Central memory CD4-positive, alpha-beta T cell (primary cell): ENCODE measurements around the gene RGS12.

Experiments
- DNase-seq: peaks from one replicate; pipeline ENCODE4 v3.0.0; 2022

Gene RGS12

DNA sequence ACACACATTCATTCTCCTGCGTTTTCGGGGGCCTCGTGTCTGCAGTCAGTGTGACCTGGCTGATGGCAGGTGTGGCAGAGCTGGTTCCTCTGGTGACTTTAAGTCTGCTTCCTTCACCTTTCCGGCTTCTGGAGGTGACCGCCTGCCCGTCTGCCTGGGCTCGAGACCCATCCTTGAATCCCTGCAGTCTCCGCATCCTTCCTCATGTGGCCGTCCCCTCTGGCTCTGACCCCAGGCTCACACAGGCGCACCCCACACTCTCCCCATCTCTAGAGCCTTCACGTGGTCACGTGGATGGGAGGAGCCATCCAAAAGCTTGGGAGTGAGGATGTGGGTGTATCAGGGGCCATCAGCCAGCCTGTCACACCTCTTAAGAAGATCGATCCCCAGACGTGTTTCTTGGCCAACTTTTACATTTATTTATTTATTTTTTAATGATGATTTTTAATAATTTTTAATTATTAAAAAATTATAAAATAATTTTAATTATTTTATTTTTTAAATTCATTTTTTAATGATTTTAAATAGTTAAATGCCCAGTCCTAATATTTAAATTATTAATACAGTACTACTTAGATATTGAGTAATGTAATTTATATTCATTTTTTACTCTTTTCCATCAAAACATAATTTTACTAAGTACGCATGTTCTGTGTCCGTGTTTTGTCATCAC lies 20.9 kb downstream of the RGS12 start:
- DNase-seq, result no peak

DNA sequence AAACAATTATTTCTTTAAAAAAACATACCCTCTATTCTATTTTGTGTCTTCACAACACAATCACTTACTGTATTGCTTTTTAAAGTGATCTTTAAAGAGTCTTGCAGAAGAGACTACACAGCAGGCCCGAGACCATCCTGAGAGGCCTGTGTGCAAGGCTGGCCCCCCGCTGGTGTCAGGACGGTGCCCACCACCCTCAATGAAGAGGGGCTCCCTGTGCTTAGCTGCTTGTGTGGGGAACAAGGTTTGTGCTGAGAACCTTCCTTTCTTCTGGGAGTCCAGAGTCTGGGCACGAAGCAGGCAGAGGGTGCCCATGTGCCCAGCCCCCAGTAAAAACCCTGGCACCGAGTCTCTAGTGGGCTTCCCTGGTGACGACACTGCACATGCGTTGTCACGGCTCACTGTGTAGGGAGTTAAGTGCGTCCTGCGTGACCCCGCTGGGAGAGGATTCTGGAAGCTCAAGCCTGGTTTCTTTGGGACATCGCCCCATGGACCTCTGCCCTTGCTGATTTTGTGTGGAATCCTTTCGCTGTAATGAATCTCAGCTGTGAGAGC lies 22.0 kb downstream of the RGS12 start:
- no peak for DNase-seq

DNA sequence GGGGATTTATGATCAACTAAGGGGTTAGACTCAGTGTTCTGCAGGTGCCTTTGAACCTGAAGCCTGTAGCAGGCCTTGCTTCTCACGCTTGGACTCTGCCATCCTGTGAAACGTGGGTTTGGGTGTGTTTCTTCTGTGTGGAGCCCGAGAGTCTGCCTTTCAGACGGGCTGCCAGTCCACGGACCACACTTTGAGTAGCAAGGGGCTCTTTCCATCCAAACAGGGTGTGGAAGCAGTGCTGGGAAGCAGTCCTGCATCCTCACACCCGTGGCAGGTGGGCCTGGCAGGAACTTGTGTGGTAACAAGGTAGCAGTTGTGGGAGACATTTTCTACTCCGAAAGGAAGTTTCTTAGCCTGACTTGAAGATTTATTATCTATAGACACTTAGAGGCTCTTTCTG lies 22.7 kb downstream of the RGS12 start:
- DNase-seq, result no peak

DNA sequence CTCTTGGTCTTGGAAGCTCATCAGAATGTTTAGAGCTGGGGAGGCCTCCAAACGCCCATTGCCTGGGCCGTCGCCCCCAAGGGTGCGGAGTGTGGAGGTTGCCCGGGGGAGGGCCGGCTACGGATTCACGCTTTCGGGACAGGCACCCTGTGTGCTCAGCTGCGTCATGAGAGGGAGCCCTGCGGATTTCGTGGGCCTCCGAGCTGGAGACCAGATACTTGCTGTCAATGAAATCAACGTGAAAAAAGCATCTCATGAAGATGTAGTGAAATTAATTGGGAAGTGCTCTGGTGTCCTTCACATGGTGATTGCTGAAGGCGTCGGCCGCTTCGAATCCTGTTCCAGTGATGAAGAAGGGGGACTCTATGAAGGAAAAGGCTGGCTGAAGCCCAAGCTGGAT lies 23.3 kb downstream of the RGS12 start:
- DNase-seq, result no peak

DNA sequence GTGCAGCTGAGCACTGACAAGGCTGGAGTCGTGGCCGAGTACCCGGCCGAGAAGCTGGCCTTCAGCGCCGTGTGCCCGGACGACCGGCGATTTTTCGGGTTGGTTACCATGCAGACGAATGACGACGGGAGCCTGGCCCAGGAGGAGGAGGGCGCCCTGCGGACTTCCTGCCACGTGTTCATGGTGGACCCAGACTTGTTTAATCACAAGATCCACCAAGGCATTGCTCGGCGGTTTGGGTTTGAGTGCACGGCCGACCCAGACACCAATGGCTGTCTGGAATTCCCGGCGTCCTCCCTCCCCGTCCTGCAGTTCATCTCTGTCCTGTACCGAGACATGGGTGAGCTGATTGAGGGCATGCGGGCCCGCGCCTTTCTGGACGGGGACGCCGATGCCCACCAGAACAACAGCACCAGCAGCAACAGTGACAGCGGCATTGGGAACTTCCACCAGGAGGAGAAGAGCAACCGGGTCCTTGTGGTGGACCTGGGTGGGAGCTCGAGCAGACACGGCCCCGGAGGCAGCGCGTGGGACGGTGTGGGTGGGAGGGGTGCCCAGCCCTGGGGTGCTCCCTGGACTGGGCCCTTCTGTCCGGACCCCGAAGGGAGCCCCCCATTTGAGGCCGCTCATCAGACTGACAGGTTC lies 24.3 kb downstream of the RGS12 start:
- DNase-seq, result no peak

DNA sequence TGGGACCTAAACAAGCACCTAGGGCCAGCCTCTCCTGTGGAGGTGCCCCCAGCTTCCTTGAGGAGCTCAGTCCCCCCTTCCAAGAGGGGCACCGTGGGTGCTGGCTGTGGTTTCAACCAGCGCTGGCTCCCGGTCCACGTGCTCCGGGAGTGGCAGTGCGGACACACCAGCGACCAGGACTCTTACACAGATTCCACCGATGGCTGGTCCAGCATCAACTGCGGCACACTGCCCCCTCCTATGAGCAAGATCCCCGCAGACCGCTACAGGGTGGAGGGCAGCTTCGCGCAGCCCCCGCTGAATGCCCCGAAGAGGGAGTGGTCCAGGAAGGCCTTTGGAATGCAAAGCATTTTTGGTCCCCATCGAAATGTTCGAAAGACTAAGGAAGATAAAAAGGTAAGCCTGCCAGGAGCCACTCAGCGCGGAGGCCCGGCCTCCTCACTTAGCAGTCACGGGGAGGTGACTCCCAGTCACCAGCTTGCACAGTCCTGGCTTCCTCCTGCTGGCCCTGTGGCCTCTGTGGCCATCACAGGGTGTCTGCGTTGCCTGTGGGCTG lies 24.9 kb downstream of the RGS12 start:
- DNase-seq, result no peak

DNA sequence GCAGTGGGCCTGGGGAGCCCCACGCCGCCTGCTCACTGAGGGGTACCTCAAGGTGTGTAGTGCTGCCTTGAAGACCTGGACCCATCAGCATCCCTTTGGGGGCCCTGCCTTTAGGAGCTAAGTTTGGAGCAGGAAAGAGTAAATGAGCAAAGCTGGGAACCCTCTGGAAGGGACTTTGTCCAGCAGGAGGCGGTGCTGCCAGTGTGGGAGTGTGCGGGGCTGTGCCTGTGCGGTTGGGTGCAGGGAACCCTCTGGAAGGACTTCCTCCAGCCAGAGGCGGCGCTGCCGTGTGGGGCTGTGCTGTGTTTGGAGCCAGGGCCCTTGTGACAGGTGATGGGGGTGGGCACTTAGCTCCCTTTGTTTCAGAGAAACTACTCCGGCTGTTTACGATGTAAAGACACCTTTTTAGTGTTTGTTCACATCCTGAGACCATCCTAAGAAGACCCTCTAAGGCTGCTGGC lies 25.8 kb downstream of the RGS12 start:
- DNase-seq, result no peak

DNA sequence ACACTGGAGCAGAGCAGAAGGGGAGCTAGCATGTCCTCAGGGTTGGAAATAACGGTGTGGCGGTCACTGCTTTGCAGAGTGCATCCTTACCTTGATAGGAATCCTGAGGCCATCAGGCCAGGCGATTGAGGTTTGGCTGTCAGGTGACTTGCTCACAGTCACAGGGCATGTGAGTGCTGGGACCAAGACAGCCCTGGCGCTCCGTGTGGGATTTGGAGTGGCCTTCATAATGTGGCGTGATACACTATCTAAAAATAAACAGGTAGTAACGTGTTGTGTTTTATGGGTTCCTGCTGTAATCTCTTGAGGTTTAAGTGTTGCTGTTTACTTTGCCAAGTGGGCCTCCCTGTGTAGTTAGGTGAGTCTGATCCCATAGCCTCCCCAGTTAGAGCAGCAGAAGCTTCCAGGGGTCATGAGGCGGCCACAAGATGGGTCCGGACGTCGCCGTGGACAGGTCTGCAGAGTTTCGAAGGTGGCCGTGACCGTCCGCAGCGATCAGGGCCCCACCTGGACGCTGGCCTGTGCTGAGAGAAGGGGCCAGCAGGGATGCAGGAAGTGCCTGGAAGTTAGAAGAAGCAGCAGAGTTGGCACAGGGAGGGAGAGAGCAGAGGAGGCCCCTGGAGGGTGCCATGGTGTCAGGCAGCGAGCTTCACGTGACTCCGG lies 27.7 kb downstream of the RGS12 start:
- DNase-seq, result no peak

DNA sequence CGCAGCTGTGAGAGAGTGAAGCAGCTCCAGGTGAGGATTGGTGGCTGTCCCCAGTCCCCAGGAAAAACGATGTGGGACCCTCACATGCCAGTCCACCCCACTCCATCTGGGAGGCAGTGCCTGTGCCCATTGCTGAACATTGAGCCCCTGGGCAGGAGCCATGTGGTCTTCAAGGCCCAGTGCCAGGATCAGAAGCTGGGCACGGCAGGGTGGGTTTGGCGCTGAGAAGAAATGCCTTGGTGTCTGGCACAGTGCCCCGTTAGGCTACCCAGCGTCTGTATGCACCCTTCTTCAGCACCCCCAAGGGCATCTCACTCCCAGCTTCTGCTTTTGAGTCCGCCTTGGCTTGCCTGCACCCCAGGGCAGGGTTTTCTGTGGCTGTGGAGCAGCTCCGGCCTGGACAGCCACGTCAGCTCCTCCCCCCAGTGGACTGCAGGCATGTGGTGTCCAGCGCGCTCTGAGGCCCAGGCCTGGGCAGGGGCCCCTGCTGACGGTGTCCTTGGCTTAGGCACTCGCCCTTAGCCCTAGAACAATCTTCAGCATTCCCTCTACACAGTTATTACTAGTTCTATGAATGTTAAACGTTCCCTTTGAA lies 28.6 kb downstream of the RGS12 start:
- no peak for DNase-seq

DNA sequence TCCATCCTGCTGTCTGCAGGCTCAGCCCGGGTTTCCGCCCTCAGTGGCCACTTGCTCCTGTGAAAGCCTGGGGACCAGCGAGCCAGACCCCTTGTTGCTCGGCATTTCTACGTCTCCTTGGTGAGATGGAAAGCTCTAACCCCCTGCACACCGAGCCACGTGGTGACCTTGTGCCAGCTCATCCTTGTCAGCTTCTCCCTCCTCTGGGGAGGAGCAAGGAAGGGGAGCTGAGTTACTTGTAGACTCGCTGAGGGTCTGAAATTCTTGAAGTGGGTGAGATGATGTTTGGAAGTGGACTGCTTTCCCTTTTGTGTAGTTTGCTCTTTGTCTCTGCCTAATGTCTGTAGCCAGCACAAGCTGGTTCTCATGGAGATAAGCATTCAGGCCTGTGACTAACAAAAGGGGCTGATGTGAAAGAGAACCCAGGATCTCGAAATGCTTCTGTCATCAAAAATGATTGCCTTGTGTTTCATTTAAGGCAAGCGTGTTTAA lies 29.3 kb downstream of the RGS12 start:
- DNase-seq, result no peak

DNA sequence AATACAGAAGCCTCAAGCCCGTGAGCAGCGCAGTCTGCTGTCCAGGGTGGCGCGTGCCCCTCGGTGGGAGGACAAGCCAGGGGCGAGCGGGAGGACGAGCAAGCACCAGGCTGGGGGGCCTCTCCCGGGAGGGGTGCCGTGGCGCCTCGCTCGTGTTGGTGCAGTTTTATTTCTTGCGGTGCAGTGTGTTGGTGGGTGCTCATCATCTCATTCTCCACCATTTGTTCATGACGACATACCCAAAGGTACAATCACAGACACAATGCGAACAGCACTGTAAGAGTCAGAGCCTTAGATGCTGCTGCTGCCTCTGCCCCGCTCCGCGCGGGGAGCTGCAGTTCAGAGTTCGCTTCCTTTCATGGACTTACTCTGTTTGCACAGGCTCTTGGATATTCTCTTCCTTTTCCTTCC lies 30.3 kb downstream of the RGS12 start:
- DNase-seq, result no peak

DNA sequence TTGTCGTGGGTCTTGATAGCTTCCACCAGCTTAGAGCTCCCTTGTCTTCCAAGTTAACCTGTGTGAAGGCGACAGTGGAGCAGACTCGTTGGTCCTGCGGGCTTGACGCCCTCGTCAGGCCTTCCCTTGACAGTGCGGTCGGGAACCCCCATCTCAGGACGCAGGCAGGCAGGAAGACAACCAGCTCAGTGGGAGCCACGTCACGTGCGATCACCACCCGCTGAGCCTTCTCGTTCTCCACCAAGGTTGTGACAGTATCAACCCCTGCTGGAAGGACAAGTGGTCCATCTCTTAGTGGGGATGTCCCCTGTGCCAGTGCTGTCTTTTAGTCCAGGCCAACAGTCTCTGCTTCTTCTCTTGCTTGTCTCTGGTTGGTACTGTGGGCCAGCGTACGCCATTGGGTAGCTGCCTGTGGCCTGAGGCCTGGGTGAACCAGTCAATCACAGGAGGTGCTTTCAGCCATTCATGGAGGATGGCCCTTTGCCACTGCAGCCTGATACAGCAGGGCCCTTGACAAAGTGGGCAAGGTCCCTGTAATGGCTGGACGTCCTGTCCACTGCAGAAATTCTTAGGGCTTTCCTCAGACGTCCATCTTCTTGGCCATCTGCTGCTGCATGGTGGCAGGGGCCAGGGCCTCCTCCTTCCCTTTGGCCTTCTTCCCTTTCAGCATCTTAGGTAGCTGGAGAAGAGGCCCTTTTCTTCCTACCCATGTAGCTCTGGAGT lies 31.4 kb downstream of the RGS12 start:
- DNase-seq, result no peak

DNA sequence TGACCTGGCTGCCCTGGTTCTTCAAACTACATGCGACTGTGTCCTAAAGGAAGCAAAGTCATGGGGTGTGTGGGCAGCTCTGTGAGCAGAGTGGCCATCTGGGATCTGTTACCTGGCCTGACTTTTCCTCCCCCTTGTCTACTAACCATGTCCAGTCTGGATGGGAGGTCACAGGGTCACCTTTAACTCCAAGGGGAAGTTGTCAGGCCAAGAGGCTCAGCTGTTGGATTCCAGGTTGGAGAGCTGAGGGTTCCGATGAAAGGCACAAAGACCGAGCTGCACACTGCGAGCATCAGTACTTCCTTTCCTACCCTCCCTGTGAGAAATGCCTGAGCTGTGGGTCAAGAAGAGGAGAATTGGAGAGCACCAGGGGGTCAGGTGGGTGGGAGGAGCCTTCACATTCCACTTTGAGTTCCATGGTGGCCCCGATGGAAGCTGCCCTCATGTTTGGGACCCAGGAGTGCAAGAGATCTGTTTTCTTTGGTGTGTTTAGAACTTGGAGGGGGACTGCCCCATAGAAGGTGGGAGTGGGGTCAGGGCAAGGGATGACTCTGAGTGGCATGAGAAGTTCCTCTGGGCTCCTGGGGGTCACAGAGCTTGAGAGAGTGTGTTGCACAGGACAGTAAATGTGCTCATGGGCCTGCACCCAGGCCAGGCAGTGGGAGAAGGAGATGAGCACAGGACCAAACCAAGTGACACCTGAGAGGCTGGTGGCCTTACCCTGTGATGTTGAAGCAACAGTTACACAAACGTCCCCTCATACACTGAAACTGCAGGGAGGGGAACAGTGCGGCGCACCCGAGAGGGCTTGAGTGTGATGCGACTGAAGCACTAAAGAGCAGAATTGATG lies 36.2 kb downstream of the RGS12 start:
- no peak for DNase-seq

DNA sequence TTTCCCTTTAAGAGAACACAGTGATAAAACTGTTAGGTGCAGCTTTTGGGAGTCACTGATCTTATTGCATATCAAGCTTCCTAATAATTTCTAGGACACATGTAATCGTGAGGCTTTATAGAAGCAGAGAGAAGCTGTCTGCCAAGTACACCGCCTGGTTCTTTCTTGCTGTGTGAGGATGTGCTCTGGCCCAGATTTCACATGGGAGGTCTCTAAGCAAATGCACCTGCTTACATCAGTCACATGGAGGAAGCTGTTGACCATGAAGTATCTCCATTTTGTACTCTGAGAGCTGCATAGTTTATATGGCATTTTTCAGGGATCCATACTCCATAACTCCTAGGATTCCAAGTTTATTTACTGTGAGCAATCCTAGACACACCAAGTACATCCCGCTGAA lies 37.1 kb downstream of the RGS12 start:
- no peak for DNase-seq

DNA sequence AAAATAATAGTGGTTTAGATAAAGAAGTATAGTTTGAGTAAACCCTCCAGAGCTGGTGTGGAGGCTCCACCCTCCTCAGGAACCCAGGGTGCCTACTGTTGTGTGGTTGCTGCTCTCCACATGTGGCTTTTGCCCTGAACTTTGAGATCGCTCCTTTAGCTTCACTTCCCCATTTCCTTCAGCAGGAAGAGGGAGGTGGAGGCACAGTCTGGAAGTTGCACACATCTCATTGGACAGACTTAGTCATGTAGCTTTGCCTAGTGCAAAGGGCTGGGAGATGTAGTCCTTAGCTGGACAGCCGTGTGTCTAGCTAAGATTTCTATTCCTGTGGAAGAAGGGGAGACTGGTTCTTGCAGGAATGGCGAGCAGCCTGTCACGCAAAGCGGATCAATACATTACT lies 37.9 kb downstream of the RGS12 start:
- no peak for DNase-seq

DNA sequence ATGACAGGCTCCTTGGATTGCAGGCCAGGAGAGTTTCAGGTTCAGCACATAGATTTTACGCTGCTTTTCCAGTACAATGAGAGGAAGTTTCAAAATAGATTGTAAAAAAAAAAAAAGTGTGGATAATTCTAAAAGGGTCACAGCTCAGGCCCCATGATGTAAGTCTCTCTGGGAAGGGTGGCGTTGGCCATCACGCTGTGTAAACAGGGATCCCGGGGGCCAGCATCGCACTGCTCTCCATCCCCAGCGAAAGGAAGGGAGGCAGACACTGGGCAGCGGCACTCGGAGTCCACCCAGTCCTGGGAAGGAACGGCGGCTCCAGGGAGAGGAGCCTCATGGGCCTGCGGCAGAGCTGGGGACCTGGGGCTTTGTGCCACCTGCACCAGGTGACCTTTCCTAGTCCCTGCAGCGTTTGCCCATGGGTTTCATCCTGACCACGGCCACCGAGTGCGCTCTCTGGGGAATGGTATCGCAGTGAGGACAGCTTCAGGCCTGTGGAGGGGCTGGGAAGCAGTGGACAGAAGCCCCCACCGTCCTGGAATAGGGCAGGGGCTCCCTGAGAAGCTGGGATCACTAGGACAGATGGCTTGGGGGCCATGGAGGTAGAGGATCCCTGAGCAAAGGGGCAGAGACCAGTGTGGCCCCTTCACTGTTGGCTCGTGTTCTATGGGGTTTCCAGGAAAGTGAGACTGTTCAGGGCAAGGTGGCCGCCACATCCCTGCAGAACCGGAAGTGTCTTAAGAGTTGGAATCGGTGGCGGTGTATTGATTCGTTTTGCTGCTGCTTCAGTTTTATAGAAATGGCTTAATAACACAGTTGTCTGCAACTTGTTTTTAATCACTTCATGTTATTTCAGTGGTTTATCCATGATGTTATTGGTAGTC lies 38.9 kb downstream of the RGS12 start:
- no peak for DNase-seq

DNA sequence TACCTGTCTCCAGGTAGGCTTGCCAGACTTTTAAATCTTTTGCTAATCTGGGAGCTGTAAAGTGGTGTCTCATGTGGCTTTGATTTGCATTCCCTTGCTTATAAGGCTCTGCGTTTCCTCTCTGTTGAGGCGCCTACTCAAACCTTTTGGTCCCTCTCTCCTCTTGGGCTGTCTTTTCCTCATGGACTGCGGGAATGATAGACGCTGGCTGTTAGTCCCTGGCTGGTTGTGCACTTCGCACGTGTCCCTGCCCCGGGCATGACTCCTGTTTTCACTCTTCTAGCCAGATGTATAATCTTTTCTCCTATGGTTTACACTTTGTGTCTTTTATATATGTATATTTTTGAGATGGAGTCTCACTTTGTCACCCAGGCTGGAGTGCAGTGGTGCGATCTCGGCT lies 39.7 kb downstream of the RGS12 start:
- no peak for DNase-seq

DNA sequence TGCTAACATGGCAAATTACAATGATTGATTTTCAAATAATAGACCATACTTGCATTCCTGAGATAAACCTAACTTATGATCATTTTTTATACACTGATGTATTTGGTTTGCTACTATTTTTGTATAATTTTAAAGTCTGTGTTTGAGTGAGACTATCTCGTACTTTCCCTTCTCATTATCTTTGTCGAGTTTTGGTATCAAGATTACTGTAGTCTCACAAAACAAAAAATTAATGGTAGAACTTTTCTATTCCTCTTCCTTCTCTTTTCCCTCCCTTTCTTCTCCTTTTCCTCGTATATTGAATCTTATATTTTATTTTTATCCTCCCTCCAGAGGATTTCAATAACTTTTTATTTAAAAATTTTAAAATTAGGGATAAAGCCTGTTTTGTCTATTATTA lies 41.5 kb downstream of the RGS12 start:
- DNase-seq, result no peak

DNA sequence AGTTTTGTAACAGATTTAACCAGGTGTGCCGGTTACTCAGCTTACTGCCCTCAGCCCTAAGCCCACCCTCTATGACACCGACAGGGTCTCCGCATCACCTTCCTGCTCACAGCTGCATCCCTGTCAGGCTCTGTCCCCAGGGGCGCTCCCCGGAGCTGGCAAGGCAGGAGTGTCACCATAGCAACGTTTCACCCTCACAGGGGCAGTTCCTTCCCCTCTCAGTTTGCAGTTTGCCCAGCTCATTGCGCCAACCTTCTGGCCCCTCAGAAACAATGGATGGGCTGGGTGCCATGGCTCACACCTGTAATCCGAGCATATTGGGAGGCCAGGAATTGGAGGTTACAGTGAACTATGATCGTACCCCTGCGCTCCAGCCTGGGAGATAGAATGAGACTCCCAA lies 42.6 kb downstream of the RGS12 start:
- DNase-seq, result no peak

DNA sequence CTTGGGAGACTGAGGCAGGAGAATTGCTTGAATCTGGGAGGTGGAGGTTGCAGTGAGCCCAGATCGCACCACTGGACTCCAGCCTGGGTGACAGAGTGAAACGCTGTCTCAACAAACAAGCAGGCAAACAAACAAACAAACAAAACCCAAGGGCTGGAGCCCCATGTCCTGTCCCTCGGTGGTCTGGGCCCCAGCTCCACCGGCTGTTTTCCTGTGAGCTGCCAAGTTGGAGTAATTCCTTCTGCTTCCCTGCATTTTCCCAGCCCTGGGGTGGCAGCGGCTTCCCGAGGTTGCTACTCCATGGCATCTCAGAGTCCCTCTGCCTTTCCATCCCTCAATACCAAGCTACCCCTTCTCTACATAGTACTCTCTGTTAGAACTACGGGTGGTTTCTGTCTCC lies 43.2 kb downstream of the RGS12 start:
- DNase-seq, result no peak
